HepG2 (cell line): ENCODE measurements around the gene NUP85. TPM values are rescaled to one million over a fixed set of nuclear protein-coding genes. Genes with fewer than 3 reads are reported as not detected.

ENCODE experiments used
- ARNT2 ChIP-seq: sonication (generic); formaldehyde crosslinking; IDR thresholded peaks from 2 replicates; pipeline ENCODE4 v1.8.0; 2022; ENCODE audit warnings: mild to moderate bottlenecking, low read depth, missing genetic modification reagents, moderate library complexity
- NFKBIZ ChIP-seq: IDR thresholded peaks from 2 replicates; pipeline ENCODE4 v1.6.1; 2018; ENCODE audit warnings: missing genetic modification reagents, missing compliant biosample characterization
- RAD21 ChIP-seq: fragments of 450-650 bp; formaldehyde crosslinking; IDR thresholded peaks from 2 replicates; pipeline ENCODE4 v1.5.0; 2020; ENCODE audit warnings: mild to moderate bottlenecking
- SP4 ChIP-seq: sonication (generic); formaldehyde crosslinking; IDR thresholded peaks from 2 replicates; pipeline ENCODE4 v1.8.1; 2023; ENCODE audit warnings: mild to moderate bottlenecking, missing genetic modification reagents
- SUZ12 ChIP-seq: fragments of 150-350 bp; IDR thresholded peaks from 2 replicates; pipeline ENCODE4 v1.6.1; 2014; ENCODE audit warnings: low read depth, low read length
- TBP ChIP-seq: sonication (generic); formaldehyde crosslinking; IDR thresholded peaks from 2 replicates; pipeline ENCODE4 v1.5.0; 2020; ENCODE audit warnings: missing genetic modification reagents
- ZNF343 ChIP-seq: sonication (generic); formaldehyde crosslinking; IDR thresholded peaks from 2 replicates; pipeline ENCODE4 v1.4.0; 2020; ENCODE audit warnings: mild to moderate bottlenecking, missing genetic modification reagents
- ZNF891 ChIP-seq: sonication (generic); formaldehyde crosslinking; IDR thresholded peaks from 2 replicates; pipeline ENCODE4 v1.5.0; 2020; ENCODE audit warnings: mild to moderate bottlenecking, missing genetic modification reagents
- polyA plus RNA-seq, 8 experiments: library from polyadenylated mRNA; depleted of rRNA in 3 of 8; stranded (reverse) in 7 of 8; unstranded in 1 of 8; fragments of >200 nt; fragmentation: Illumina TruSeq in 4 of 8; extraction: Trizol in 4 of 8; gene quantifications; 2 replicates each; pipeline versions ENCODE4 v1.2.1 to v1.2.3, GENCODE V29; 2011 to 2016; ENCODE audit warnings: low read depth in 4 of 8, missing spikeins in 1 of 8, mixed read lengths in 1 of 8; ENCODE audit not compliant: insufficient read depth in 1 of 8
- total RNA-seq, 5 experiments: library from RNA; depleted of rRNA; stranded (reverse); fragments of >200 nt; fragmentation: Illumina TruSeq; extraction: Trizol; gene quantifications; 2 replicates each; pipeline ENCODE4 v1.2.3, GENCODE V29; 2016; ENCODE audit warnings: low read depth in 1 of 5
- TF ChIP-seq, protein P1 (sequence below): sonication (generic); formaldehyde crosslinking; IDR thresholded peaks from 2 replicates; pipeline ENCODE4 v1.5.1; 2020; ENCODE audit warnings: mild to moderate bottlenecking, missing genetic modification reagents, borderline replicate concordance
- TF ChIP-seq, protein P2 (sequence below): sonication (generic); formaldehyde crosslinking; conservative IDR thresholded peaks from 2 replicates; pipeline ENCODE4 v1.4.0; 2020; ENCODE audit warnings: mild to moderate bottlenecking, missing genetic modification reagents, moderate library complexity
- TF ChIP-seq, protein P3 (sequence below): IDR thresholded peaks from 2 replicates; pipeline ENCODE4 v1.6.1; 2018; ENCODE audit warnings: missing genetic modification reagents, mild to moderate bottlenecking, missing compliant biosample characterization

The NUP85 gene
- total and polyA plus RNA-seq, 2 of the 13 experiments (the other 11 are each of a cell fraction or from before 2014, with no cell fraction given) = 89.1 to 124 TPM

DNA sequence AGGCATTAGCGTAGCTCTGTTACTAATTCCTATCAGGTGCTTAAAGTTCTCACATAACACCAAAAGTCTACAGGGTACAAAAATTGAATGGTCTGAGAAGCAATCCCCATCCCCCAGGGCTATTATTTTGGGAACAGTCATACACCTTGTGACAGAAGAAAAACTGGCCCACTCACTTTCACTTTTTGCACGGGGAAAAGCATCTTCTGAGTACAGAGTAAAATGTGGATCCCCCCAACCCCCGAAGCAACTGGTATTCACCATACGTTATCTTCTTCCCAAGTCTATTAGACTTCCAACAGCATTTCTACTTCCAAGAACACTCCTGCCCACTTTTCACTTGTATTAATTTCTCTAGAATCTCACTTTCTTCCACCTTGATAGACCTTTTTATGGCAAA lies 44.1 kb downstream of the NUP85 start (continued):
- no peak for TF ChIP-seq ZNF891 (CRISPR knock-in tag)
- TF ChIP-seq RAD21 (CRISPR knock-in tag) = no peak
- TF ChIP-seq SUZ12 = no peak
- no peak for TF ChIP-seq ZNF343 (CRISPR knock-in tag)
- TF ChIP-seq TBP (CRISPR knock-in tag) = no peak
- TF ChIP-seq, protein P1, sequence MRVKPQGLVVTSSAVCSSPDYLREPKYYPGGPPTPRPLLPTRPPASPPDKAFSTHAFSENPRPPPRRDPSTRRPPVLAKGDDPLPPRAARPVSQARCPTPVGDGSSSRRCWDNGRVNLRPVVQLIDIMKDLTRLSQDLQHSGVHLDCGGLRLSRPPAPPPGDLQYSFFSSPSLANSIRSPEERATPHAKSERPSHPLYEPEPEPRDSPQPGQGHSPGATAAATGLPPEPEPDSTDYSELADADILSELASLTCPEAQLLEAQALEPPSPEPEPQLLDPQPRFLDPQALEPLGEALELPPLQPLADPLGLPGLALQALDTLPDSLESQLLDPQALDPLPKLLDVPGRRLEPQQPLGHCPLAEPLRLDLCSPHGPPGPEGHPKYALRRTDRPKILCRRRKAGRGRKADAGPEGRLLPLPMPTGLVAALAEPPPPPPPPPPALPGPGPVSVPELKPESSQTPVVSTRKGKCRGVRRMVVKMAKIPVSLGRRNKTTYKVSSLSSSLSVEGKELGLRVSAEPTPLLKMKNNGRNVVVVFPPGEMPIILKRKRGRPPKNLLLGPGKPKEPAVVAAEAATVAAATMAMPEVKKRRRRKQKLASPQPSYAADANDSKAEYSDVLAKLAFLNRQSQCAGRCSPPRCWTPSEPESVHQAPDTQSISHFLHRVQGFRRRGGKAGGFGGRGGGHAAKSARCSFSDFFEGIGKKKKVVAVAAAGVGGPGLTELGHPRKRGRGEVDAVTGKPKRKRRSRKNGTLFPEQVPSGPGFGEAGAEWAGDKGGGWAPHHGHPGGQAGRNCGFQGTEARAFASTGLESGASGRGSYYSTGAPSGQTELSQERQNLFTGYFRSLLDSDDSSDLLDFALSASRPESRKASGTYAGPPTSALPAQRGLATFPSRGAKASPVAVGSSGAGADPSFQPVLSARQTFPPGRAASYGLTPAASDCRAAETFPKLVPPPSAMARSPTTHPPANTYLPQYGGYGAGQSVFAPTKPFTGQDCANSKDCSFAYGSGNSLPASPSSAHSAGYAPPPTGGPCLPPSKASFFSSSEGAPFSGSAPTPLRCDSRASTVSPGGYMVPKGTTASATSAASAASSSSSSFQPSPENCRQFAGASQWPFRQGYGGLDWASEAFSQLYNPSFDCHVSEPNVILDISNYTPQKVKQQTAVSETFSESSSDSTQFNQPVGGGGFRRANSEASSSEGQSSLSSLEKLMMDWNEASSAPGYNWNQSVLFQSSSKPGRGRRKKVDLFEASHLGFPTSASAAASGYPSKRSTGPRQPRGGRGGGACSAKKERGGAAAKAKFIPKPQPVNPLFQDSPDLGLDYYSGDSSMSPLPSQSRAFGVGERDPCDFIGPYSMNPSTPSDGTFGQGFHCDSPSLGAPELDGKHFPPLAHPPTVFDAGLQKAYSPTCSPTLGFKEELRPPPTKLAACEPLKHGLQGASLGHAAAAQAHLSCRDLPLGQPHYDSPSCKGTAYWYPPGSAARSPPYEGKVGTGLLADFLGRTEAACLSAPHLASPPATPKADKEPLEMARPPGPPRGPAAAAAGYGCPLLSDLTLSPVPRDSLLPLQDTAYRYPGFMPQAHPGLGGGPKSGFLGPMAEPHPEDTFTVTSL (CRISPR knock-in tag) = no peak
- no peak for TF ChIP-seq ARNT2 (CRISPR knock-in tag)
- TF ChIP-seq, protein P2, sequence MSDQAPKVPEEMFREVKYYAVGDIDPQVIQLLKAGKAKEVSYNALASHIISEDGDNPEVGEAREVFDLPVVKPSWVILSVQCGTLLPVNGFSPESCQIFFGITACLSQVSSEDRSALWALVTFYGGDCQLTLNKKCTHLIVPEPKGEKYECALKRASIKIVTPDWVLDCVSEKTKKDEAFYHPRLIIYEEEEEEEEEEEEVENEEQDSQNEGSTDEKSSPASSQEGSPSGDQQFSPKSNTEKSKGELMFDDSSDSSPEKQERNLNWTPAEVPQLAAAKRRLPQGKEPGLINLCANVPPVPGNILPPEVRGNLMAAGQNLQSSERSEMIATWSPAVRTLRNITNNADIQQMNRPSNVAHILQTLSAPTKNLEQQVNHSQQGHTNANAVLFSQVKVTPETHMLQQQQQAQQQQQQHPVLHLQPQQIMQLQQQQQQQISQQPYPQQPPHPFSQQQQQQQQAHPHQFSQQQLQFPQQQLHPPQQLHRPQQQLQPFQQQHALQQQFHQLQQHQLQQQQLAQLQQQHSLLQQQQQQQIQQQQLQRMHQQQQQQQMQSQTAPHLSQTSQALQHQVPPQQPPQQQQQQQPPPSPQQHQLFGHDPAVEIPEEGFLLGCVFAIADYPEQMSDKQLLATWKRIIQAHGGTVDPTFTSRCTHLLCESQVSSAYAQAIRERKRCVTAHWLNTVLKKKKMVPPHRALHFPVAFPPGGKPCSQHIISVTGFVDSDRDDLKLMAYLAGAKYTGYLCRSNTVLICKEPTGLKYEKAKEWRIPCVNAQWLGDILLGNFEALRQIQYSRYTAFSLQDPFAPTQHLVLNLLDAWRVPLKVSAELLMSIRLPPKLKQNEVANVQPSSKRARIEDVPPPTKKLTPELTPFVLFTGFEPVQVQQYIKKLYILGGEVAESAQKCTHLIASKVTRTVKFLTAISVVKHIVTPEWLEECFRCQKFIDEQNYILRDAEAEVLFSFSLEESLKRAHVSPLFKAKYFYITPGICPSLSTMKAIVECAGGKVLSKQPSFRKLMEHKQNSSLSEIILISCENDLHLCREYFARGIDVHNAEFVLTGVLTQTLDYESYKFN (CRISPR knock-in tag) = no peak
- TF ChIP-seq, protein P3, sequence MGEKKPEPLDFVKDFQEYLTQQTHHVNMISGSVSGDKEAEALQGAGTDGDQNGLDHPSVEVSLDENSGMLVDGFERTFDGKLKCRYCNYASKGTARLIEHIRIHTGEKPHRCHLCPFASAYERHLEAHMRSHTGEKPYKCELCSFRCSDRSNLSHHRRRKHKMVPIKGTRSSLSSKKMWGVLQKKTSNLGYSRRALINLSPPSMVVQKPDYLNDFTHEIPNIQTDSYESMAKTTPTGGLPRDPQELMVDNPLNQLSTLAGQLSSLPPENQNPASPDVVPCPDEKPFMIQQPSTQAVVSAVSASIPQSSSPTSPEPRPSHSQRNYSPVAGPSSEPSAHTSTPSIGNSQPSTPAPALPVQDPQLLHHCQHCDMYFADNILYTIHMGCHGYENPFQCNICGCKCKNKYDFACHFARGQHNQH = no peak
- TF ChIP-seq NFKBIZ = no peak
- TF ChIP-seq SP4 (CRISPR knock-in tag) = no peak
